Measurements from ENCODE around the gene DNAAF1.
"Not testable (repeated sequence)": the region's sequence is repeated elsewhere in the genome, so short reads cannot be mapped to it uniquely, and the experiment has no call there.

DNAAF1 gene

DNA sequence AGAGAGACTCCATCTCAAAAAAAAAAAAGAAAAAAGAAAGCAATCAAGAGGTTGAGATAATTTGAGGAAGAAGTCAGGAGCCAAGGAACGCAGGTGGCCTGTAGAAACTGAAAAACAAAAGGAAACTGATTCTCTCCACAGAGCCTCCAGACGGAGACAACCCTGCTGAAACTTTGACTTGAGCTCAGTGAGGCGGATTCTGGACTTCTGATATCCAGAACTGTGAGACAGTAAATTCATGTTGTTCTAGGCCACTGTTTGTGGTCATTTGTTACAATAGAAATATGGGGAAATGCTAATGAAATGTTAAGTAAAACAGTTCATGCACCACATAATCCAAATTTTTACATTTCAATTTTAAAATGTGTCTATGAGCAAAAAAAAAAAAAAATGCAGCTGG, 33.6 kb upstream of the DNAAF1 start:
- no peaks in the 10 kb centered on the region for H3K27me3 ChIP-seq
- TF ChIP-seq, protein P1, sequence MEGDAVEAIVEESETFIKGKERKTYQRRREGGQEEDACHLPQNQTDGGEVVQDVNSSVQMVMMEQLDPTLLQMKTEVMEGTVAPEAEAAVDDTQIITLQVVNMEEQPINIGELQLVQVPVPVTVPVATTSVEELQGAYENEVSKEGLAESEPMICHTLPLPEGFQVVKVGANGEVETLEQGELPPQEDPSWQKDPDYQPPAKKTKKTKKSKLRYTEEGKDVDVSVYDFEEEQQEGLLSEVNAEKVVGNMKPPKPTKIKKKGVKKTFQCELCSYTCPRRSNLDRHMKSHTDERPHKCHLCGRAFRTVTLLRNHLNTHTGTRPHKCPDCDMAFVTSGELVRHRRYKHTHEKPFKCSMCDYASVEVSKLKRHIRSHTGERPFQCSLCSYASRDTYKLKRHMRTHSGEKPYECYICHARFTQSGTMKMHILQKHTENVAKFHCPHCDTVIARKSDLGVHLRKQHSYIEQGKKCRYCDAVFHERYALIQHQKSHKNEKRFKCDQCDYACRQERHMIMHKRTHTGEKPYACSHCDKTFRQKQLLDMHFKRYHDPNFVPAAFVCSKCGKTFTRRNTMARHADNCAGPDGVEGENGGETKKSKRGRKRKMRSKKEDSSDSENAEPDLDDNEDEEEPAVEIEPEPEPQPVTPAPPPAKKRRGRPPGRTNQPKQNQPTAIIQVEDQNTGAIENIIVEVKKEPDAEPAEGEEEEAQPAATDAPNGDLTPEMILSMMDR (IDR thresholded peaks at IDR 0.05; ENCODE audit: low read depth, low read length): no peak
- DNase-seq: no peak
- H3K4me1 ChIP-seq: no peaks in the 10 kb centered on the region
- H3K9me3 ChIP-seq: no peaks in the 10 kb centered on the region
- H3K36me3 ChIP-seq: no peaks in the 10 kb centered on the region; the same call in 1 of the 2 replicates
- H3K4me3 ChIP-seq (ENCODE audit: low read depth, low read length): no peak overlapping the region

DNA sequence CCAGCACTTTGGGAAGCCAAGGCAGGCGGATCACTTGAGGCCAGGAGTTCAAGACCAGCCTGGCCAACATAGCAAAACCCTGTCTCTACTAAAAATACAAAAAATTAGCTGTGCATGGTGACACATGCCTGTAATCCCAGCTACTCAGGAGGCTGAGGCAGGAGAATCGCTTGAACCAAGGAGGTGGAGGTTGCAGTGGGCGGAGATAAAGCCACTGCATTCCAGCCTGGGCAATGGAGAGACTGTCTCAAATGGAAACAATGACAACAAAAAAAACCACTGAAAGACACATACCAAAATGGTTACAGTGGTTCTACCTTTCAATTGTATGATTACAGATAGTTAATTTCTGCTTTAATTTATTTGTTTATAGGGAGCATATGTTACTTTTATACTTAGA, 33.2 kb upstream of the DNAAF1 start:
- not testable (repeated sequence) for DNase-seq

DNA sequence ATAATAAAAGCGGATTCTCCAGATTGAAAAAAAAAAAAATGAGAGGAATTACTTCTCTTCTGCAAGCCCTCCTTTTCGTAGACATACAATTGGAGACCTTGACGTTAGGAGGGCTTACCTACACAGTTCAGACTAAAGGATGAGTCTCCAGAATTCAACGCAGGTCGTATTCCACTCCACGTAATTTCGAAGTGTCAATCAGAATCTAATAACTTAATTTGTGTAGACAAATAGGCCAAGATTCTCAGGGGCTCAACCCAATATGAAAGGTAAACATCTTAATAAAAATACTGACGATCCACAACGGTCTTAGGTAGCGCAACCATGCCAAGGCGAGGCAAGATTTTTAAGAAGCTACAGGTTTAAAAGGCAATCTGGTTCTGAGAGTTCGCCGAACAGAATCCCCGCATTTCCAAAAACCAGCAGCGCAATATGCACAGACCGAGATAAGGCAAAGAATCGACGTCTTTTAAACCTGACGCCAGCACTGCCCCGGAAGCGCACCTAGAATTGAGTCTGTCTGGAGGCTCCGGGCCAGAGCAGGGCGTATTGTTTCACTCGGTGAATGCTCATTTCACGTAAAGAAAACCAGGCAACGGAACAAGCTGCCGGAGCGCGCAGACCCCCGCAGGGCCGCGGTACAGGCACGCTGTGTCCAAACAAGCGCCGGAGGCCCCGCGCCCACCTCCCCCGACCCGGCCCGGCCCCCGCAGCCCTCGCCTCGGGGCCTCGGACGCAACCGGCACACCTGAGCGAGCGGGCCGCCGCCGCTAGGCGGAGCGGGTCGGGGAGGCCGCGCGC, 29.0 kb upstream of the DNAAF1 start:
- TF ChIP-seq, protein P1 (IDR thresholded peaks at IDR 0.05; ENCODE audit: low read depth, low read length): no peak
- Histone ChIP-seq H3K9me3 (no peaks in the 10 kb centered on the region), H3K4me1 (no peaks in the 10 kb centered on the region), H3K4me3 (ENCODE audit: low read depth, low read length) (peak overlapping the region; percentile 89), H3K36me3 (no peaks in the 10 kb centered on the region; the same call in 1 of the 2 replicates), H3K27me3 (no peaks in the 10 kb centered on the region)
- no peak for DNase-seq

More for the DNA sequence above, 33.2 kb upstream of the DNAAF1 start:
- not testable (repeated sequence) for H3K4me1 ChIP-seq; H3K27me3 ChIP-seq; H3K36me3 ChIP-seq; H3K9me3 ChIP-seq; H3K4me3 ChIP-seq (ENCODE audit: low read depth, low read length)

DNA sequence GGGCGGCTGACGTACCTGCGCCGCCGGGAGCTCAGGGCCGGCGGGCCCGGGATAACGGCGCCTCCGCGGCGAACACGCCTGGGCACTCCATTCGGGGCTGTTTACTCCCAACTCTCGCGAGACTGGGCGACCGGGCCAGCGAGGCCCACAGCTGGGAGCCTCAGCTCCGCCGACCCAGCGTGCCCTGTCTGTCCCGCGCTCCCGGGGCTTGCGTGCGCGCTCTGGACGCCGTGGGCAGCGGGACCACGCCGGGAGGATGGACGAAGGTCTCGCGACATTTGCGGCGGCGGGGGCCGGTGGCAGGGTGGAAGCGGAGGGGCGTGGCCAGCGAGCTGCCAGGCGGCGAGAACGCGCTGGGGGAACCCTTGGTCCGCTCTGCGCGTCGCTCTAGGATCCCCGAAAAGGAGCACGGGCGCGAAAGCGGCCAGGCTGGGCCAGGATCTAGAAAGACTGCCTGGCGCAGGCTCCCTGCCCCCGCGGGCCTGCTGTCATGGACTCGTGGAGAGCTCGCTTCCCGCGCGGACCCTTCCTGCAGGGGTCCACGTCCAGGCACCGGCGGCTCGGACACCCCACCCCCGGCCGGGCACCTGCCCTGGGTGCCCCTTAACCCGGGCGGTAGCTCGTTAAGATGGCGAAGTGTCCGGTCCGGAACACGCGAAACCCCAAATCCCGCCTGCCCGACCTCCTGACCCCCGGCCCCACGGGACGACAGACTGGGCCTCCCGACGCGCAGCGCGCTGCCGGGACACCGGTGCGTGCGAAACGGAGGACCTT, 28.2 kb upstream of the DNAAF1 start, which contains the start of gene MBTPS1:
Gene MBTPS1, minus strand, starts transcription at position 223 of the 774 bp plus-strand sequence. CDS start 15,159 bp downstream, outside the sequence.
- TF ChIP-seq, protein P1 (IDR thresholded peaks at IDR 0.05; ENCODE audit: low read depth, low read length): no peak
- DNase-seq: peak; percentile 99
- Histone ChIP-seq H3K4me1 (no peaks in the 10 kb centered on the region), H3K9me3 (no peaks in the 10 kb centered on the region), H3K4me3 (ENCODE audit: low read depth, low read length) (peak within 1 kb of the TSS; percentile 89), H3K36me3 (no peaks in the 10 kb centered on the region), H3K27me3 (no peaks in the 10 kb centered on the region)

DNA sequence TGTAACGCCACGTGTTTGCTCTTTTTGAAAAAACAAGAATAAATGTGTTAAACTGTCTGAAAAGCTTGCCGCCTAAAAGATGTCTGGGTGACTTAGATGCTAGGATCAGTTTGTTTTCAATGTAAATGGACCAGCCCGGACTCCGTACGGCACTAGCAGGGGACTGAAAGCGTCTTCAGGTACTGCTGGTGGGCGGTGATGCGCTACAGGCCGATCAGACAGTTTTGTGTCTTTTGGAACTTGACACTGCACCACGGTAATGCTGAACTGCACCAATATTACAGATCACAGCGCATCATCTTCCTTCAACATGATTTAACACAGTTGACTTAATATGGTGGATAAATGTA, 27.6 kb upstream of the DNAAF1 start:
- H3K4me1 ChIP-seq: no peaks in the 10 kb centered on the region
- DNase-seq: no peak
- H3K4me3 ChIP-seq (ENCODE audit: low read depth, low read length): peak overlapping the region; percentile 89
- no peaks in the 10 kb centered on the region for H3K36me3 ChIP-seq
- TF ChIP-seq, protein P1 (IDR thresholded peaks at IDR 0.05; ENCODE audit: low read depth, low read length): no peak
- no peaks in the 10 kb centered on the region for H3K9me3 ChIP-seq
- H3K27me3 ChIP-seq: no peaks in the 10 kb centered on the region

DNA sequence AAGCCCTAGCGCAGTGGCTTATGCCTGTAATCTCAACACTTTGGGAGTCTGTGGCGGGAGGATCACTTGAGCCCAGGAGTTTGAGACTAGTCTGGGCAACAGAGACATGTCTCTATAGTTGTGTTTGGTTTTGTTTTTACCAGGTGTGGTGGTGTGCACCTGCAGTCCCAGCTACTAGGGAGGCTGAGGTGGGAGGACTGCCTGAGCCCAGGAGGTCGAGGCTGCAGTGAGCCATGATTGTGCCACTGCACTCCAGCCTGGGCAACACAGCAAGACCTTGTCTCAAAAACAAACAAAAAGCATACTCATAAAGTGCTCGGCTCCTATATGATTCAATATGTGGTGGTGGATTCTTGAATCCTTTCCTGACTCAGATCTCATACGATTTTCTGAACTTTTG, 26.8 kb upstream of the DNAAF1 start:
- H3K4me3 ChIP-seq (ENCODE audit: low read depth, low read length); H3K4me1 ChIP-seq; DNase-seq; H3K27me3 ChIP-seq; H3K36me3 ChIP-seq; H3K9me3 ChIP-seq: not testable (repeated sequence)

DNA sequence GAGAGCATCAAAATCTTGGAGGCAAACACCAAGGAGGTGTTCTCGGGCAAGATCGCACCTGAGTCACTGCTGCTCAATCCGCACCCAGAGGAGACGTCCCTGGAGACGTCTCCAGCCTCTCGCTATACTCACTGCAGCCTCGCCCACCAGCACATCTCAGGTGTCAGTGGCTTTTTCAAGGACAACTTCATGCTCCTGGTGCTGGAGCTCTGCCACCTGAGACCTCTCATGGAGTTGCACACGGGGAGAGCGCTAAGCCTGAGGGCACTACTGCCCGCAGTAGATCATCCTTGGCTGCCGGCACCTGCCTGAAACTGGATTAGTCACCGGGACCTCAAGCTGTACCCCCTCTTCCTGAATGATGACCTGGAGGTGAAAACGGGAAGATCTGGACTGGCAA, 25.7 kb upstream of the DNAAF1 start:
- H3K36me3 ChIP-seq: no peaks in the 10 kb centered on the region
- no peak for DNase-seq
- TF ChIP-seq, protein P1 (IDR thresholded peaks at IDR 0.05; ENCODE audit: low read depth, low read length): no peak

More for the DNA sequence above, 25.7 kb upstream of the DNAAF1 start:
- no peak overlapping the region for H3K4me3 ChIP-seq (ENCODE audit: low read depth, low read length)
- no peaks in the 10 kb centered on the region for H3K9me3 ChIP-seq
- no peaks in the 10 kb centered on the region for H3K27me3 ChIP-seq
- no peaks in the 10 kb centered on the region for H3K4me1 ChIP-seq
